A549 (cell line): Measurements from ENCODE around the gene ABCA13.

Experiments used
- BCL3 ChIP-seq: fragments of >200 bp; sonication (Bioruptor Twin); formaldehyde crosslinking; IDR thresholded peaks from 3 replicates; pipeline ENCODE4 v1.6.1; 2016
- BHLHE40 ChIP-seq: IDR thresholded peaks from 2 replicates; pipeline ENCODE4 v1.6.1; 2012; ENCODE audit warnings: low read depth, low read length, inconsistent platforms
- CEBPB ChIP-seq, 2 experiments: fragments of >200 bp in 1 of 2; sonication (Bioruptor Twin) in 1 of 2; formaldehyde crosslinking in 1 of 2; IDR thresholded peaks; 2 replicates each; pipeline ENCODE4 v1.6.1; 2012 to 2016
- CHD2 ChIP-seq: fragments of 150-350 bp; IDR thresholded peaks from 2 replicates; pipeline ENCODE4 v1.6.1; 2014; ENCODE audit warnings: low read length; ENCODE audit not compliant: partially characterized antibody
- CTCF ChIP-seq: fragments of >200 bp; sonication (Bioruptor Twin); formaldehyde crosslinking; IDR thresholded peaks from 3 replicates; pipeline ENCODE4 v1.5.1; 2016
- HOXB13 ChIP-seq: fragments of 250-450 bp; sonication (Bioruptor Pico); IDR thresholded peaks from 2 replicates; pipeline ENCODE4 v1.5.0; 2020; ENCODE audit warnings: low read depth, mild to moderate bottlenecking, moderate library complexity
- MYC ChIP-seq: IDR thresholded peaks from 2 replicates; pipeline ENCODE4 v1.6.1; 2012; ENCODE audit warnings: mild to moderate bottlenecking, inconsistent platforms, low read length, improper control_type of control experiment, borderline replicate concordance
- PBX3 ChIP-seq: IDR thresholded peaks from 2 replicates; pipeline ENCODE4 v1.6.1; 2012
- POLR2A ChIP-seq: IDR thresholded peaks from 2 replicates; pipeline ENCODE4 v1.6.1; 2012; ENCODE audit warnings: mild to moderate bottlenecking, low read length
- POLR2AphosphoS2 ChIP-seq: conservative IDR thresholded peaks from 2 replicates; pipeline ENCODE4 v1.6.1; 2012; ENCODE audit warnings: low read length, improper control_type of control experiment, inconsistent platforms
- SMC3 ChIP-seq: fragments of >200 bp; sonication (Bioruptor Twin); formaldehyde crosslinking; IDR thresholded peaks from 3 replicates; pipeline ENCODE4 v1.6.1; 2018; ENCODE audit warnings: inconsistent platforms

- TF ChIP-seq POLR2A (no peak), BCL3 (no peak), CTCF (no peak), PBX3 (no peak), MYC (no peak), CHD2 (no peak), HOXB13 (no peak), SMC3 (no peak), CEBPB (IDR thresholded peaks at IDR 0.05) (no peak), BHLHE40 (no peak), POLR2AphosphoS2 (no peak)
These were observed 287.7 kb downstream of the ABCA13 start for GRCh38 chr7:48458701-48459524.
